ENCODE data around the gene ASPA. TPM values are rescaled to one million over a fixed set of nuclear protein-coding genes. Genes with fewer than 3 reads are reported as not detected.

Gene ASPA
- total RNA-seq, 1 donor from 2014 or later, result not detected

DNA sequence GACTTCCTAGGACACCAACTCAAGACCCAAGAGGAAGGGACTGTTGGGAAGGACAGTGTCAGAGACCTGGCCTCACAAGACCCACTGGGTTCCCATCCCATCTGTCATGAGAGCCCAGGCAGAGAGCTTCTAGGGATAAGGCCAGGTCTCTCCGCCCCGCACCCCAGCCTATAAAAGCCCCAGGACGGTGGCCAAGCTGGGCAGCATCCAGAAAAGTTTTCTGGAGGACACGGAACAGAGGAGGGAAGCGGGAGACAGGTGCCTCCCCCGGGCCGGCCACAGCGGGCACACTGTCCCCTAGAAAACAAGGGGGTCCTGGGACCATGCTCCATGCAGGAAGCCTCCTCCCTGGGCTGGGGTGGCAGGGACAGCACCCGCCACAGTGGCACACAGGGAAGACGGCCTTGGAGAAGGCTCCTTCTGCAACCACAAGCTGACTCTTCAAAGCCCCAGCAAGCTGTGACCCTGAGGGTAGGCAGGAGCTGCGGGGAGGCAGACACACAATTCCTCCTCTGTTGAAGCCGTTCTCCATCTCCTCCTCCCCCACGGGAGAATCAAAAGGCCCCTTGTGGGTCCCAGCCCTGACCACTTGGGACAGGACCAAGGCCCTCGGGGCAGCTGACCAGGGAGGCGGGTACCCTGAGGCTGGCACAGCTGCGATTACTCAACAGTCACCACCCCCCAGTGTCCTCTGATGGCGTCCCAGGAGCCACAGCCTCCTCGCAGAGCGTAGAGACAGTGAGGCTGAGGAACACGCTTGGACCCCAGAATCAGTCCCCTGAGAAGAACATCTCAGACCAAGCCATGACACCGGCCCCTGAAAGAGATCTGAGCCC is 55.7 kb downstream of the ASPA start:
- no peak overlapping the region for H2AFZ ChIP-seq (ENCODE audit: low read depth, low read length)
- H3K79me2 ChIP-seq (ENCODE audit: insufficient read depth, low read length), result no peaks in the 10 kb centered on the region
- no peaks in the 10 kb centered on the region for H3K4me1 Mint-ChIP-seq (ENCODE audit: low read depth, unreplicated experiment)
- no peak overlapping the region for H3K4me3 ChIP-seq (ENCODE audit: insufficient read depth, low read depth, low read length)
- H3K27me3 ChIP-seq (ENCODE audit: insufficient read depth, low read length), result no peaks in the 10 kb centered on the region
- TF ChIP-seq EZH2 (IDR thresholded peaks at IDR 0.05; ENCODE audit: insufficient read depth, low read length), result no peak
- TF ChIP-seq, protein P1, sequence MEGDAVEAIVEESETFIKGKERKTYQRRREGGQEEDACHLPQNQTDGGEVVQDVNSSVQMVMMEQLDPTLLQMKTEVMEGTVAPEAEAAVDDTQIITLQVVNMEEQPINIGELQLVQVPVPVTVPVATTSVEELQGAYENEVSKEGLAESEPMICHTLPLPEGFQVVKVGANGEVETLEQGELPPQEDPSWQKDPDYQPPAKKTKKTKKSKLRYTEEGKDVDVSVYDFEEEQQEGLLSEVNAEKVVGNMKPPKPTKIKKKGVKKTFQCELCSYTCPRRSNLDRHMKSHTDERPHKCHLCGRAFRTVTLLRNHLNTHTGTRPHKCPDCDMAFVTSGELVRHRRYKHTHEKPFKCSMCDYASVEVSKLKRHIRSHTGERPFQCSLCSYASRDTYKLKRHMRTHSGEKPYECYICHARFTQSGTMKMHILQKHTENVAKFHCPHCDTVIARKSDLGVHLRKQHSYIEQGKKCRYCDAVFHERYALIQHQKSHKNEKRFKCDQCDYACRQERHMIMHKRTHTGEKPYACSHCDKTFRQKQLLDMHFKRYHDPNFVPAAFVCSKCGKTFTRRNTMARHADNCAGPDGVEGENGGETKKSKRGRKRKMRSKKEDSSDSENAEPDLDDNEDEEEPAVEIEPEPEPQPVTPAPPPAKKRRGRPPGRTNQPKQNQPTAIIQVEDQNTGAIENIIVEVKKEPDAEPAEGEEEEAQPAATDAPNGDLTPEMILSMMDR (IDR thresholded peaks at IDR 0.05; ENCODE audit: insufficient read depth, low read depth, low read length), result no peak
- H3K27me3 Mint-ChIP-seq (ENCODE audit: low read depth, unreplicated experiment), result peaks cover 13% of the 10 kb centered on the region
- no peak overlapping the region for H3K27ac Mint-ChIP-seq (ENCODE audit: unreplicated experiment)
- H3K9me3 ChIP-seq (ENCODE audit: insufficient read depth, low read depth, low read length), result no peaks in the 10 kb centered on the region
- DNase-seq (ENCODE audit: low read depth) (no peak), FAIRE-seq (no peak)
- H3K9ac ChIP-seq (ENCODE audit: low read length), result no peak overlapping the region
- no peak overlapping the region for H3K4me3 Mint-ChIP-seq (ENCODE audit: unreplicated experiment)
- peaks cover 3% of the 10 kb centered on the region for H3K9me3 Mint-ChIP-seq (ENCODE audit: unreplicated experiment)
- no peak overlapping the region for H3K4me2 ChIP-seq (ENCODE audit: low read length)
- H4K20me1 ChIP-seq (ENCODE audit: insufficient read depth, low read length), result no peaks in the 10 kb centered on the region
- no peaks in the 10 kb centered on the region for H3K36me3 Mint-ChIP-seq (ENCODE audit: low read depth, unreplicated experiment)
- H3K4me1 ChIP-seq (ENCODE audit: insufficient read depth, low read length), result peaks cover 6% of the 10 kb centered on the region
- H3K27ac ChIP-seq (ENCODE audit: low read depth, low read length), result no peak overlapping the region
- no peaks in the 10 kb centered on the region for H3K36me3 ChIP-seq (ENCODE audit: insufficient read depth, low read length)

- Mint-ChIP-seq H3K27ac (ENCODE audit: unreplicated experiment) (no peak overlapping the region), H3K4me1 (ENCODE audit: low read depth, unreplicated experiment) (no peaks in the 10 kb centered on the region), H3K9me3 (ENCODE audit: unreplicated experiment) (peaks cover 3% of the 10 kb centered on the region), H3K36me3 (ENCODE audit: low read depth, unreplicated experiment) (no peaks in the 10 kb centered on the region), H3K27me3 (ENCODE audit: low read depth, unreplicated experiment) (peaks cover 15% of the 10 kb centered on the region), H3K4me3 (ENCODE audit: unreplicated experiment) (no peak overlapping the region)
- H4K20me1 ChIP-seq (ENCODE audit: insufficient read depth, low read length), result no peaks in the 10 kb centered on the region
- peaks cover 6% of the 10 kb centered on the region for H3K4me1 ChIP-seq (ENCODE audit: insufficient read depth, low read length)
- H3K27ac ChIP-seq (ENCODE audit: low read depth, low read length), result no peak overlapping the region
- no peak overlapping the region for H3K9ac ChIP-seq (ENCODE audit: low read length)
- FAIRE-seq (no peak), DNase-seq (ENCODE audit: low read depth) (no peak)
- TF ChIP-seq, protein P1 (IDR thresholded peaks at IDR 0.05; ENCODE audit: insufficient read depth, low read depth, low read length), result no peak
- no peak for TF ChIP-seq EZH2 (IDR thresholded peaks at IDR 0.05; ENCODE audit: insufficient read depth, low read length)
- H3K4me3 ChIP-seq (ENCODE audit: insufficient read depth, low read depth, low read length), result no peak overlapping the region
- H3K9me3 ChIP-seq (ENCODE audit: insufficient read depth, low read depth, low read length), result no peaks in the 10 kb centered on the region
- no peak overlapping the region for H3K4me2 ChIP-seq (ENCODE audit: low read length)
- no peaks in the 10 kb centered on the region for H3K27me3 ChIP-seq (ENCODE audit: insufficient read depth, low read length)
- no peaks in the 10 kb centered on the region for H3K36me3 ChIP-seq (ENCODE audit: insufficient read depth, low read length)
- H2AFZ ChIP-seq (ENCODE audit: low read depth, low read length), result no peak overlapping the region
- no peaks in the 10 kb centered on the region for H3K79me2 ChIP-seq (ENCODE audit: insufficient read depth, low read length)
Observed at GRCh38 chr17:3532106-3532858, 56.5 kb downstream of the ASPA start.

GRCh38 chr17:3532859-3533142 is 57.0 kb downstream of the ASPA start:
- Histone ChIP-seq H3K4me3 (ENCODE audit: insufficient read depth, low read depth, low read length) (no peak overlapping the region), H3K4me1 (ENCODE audit: insufficient read depth, low read length) (peaks cover 6% of the 10 kb centered on the region), H3K9ac (ENCODE audit: low read length) (no peak overlapping the region), H3K79me2 (ENCODE audit: insufficient read depth, low read length) (no peaks in the 10 kb centered on the region), H2AFZ (ENCODE audit: low read depth, low read length) (no peak overlapping the region), H3K27ac (ENCODE audit: low read depth, low read length) (no peak overlapping the region), H4K20me1 (ENCODE audit: insufficient read depth, low read length) (no peaks in the 10 kb centered on the region), H3K9me3 (ENCODE audit: insufficient read depth, low read depth, low read length) (no peaks in the 10 kb centered on the region), H3K36me3 (ENCODE audit: insufficient read depth, low read length) (no peaks in the 10 kb centered on the region), H3K4me2 (ENCODE audit: low read length) (no peak overlapping the region), H3K27me3 (ENCODE audit: insufficient read depth, low read length) (no peaks in the 10 kb centered on the region)
- peaks cover 3% of the 10 kb centered on the region for H3K9me3 Mint-ChIP-seq (ENCODE audit: unreplicated experiment)
- no peak overlapping the region for H3K27ac Mint-ChIP-seq (ENCODE audit: unreplicated experiment)
- FAIRE-seq (no peak), DNase-seq (ENCODE audit: low read depth) (no peak)
- H3K4me3 Mint-ChIP-seq (ENCODE audit: unreplicated experiment), result no peak overlapping the region
- peaks cover 15% of the 10 kb centered on the region for H3K27me3 Mint-ChIP-seq (ENCODE audit: low read depth, unreplicated experiment)
- H3K4me1 Mint-ChIP-seq (ENCODE audit: low read depth, unreplicated experiment), result no peaks in the 10 kb centered on the region
- no peaks in the 10 kb centered on the region for H3K36me3 Mint-ChIP-seq (ENCODE audit: low read depth, unreplicated experiment)
- no peak for TF ChIP-seq EZH2 (IDR thresholded peaks at IDR 0.05; ENCODE audit: insufficient read depth, low read length)
- TF ChIP-seq, protein P1 (IDR thresholded peaks at IDR 0.05; ENCODE audit: insufficient read depth, low read depth, low read length), result no peak
